SK-N-SH (cell line): Measurements from ENCODE around the gene FBXL12. TPM values are rescaled to one million over a fixed set of nuclear protein-coding genes. Genes with fewer than 3 reads are reported as not detected.
"Not testable (repeated sequence)": the region's sequence is repeated elsewhere in the genome, so short reads cannot be mapped to it uniquely, and the experiment has no call there.

ENCODE experiments used
- CTCF ChIA-PET: fragments of 300-600, 350-600 bp; formaldehyde crosslinking; extraction: SDS; loops from one replicate; lab custom pipeline; 2021; lab: Yijun Ruan, JAX
- POLR2A ChIA-PET: fragments of 350-600 bp; sonication (Branson Sonifier 250); formaldehyde crosslinking; extraction: SDS; loops from one replicate; lab custom pipeline; 2020; ENCODE audit warnings: antibody characterized with exemption, inconsistent platforms; lab: Yijun Ruan, JAX
- DNase-seq: peaks from one replicate; pipeline ENCODE4 v3.0.0; 2012
- H2AFZ ChIP-seq: fragments of 200-600 bp; sonication (generic); 2 replicates; pipeline ENCODE4 v1.8.1; 2016; ENCODE audit warnings: antibody characterized with exemption, mild to moderate bottlenecking, low read depth
- H3F3A ChIP-seq: fragments of 200-600 bp; sonication (generic); replicated peaks from 2 replicates; pipeline ENCODE3; 2016; ENCODE audit warnings: antibody characterized with exemption, mild to moderate bottlenecking; ENCODE audit not compliant: insufficient read depth
- H3K27ac ChIP-seq, 2 experiments: fragments of 200-500 bp in 1 of 2; fragments of 200-600 bp in 1 of 2; sonication (Bioruptor generic) in 1 of 2; sonication (generic), shearing (Covaris generic) in 1 of 2; 2 replicates each; pipeline versions ENCODE4 v1.5.1 to v1.6.1; 2014 to 2016; ENCODE audit warnings: low read depth in 2 of 2, inconsistent platforms in 1 of 2, low read length in 1 of 2, mild to moderate bottlenecking in 1 of 2, mixed read lengths in 1 of 2
- H3K27me3 ChIP-seq: fragments of 200-600 bp; sonication (generic), shearing (Covaris generic); 2 replicates; pipeline ENCODE4 v1.6.1; 2016; ENCODE audit warnings: mixed run types; ENCODE audit not compliant: insufficient read depth
- H3K36me3 ChIP-seq, 2 experiments: fragments of 200-500 bp in 1 of 2; fragments of 200-600 bp in 1 of 2; sonication (Bioruptor generic) in 1 of 2; sonication (generic) in 1 of 2; replicated peaks in 1 of 2; 2 replicates each; pipeline versions ENCODE3 to v1.5.1; 2014 to 2016; ENCODE audit warnings: low read length in 1 of 2, mild to moderate bottlenecking in 1 of 2; ENCODE audit not compliant: insufficient read depth in 2 of 2, control insufficient read depth in 1 of 2
- H3K4me1 ChIP-seq, 2 experiments: fragments of 200-500 bp in 1 of 2; fragments of 200-600 bp in 1 of 2; sonication (Bioruptor generic) in 1 of 2; sonication (generic), shearing (Covaris generic) in 1 of 2; 2 replicates each; pipeline versions ENCODE4 v1.5.1 to v1.6.1; 2014 to 2016; ENCODE audit warnings: low read depth in 1 of 2, low read length in 1 of 2, mixed run types in 1 of 2; ENCODE audit not compliant: insufficient read depth in 2 of 2, control insufficient read depth in 1 of 2
- H3K4me2 ChIP-seq: fragments of 200-600 bp; sonication (generic), shearing (Covaris generic); 2 replicates; pipeline ENCODE4 v1.6.1; 2017; ENCODE audit warnings: mixed run types
- H3K4me3 ChIP-seq, 2 experiments: fragments of 200-500 bp in 1 of 2; fragments of 200-600 bp in 1 of 2; sonication (Bioruptor generic) in 1 of 2; sonication (generic), shearing (Covaris generic) in 1 of 2; 2 replicates each; pipeline versions ENCODE4 v1.5.1 to v1.8.1; 2014 to 2016; ENCODE audit warnings: low read depth in 2 of 2, inconsistent platforms in 1 of 2, low read length in 1 of 2, mild to moderate bottlenecking in 1 of 2, mixed read lengths in 1 of 2, moderate library complexity in 1 of 2
- H3K79me2 ChIP-seq: fragments of 200-600 bp; sonication (generic); 2 replicates; pipeline ENCODE4 v1.8.1; 2017; ENCODE audit warnings: mild to moderate bottlenecking; ENCODE audit not compliant: insufficient read depth
- H3K9ac ChIP-seq: fragments of 200-600 bp; sonication (generic); 2 replicates; pipeline ENCODE4 v1.6.1; 2017; ENCODE audit warnings: mixed run types
- H3K9me2 ChIP-seq: fragments of 200-600 bp; sonication (generic); 2 replicates; pipeline ENCODE4 v1.6.1; 2017; ENCODE audit warnings: mixed run types
- H3K9me3 ChIP-seq: fragments of 200-600 bp; sonication (generic); 2 replicates; pipeline ENCODE4 v1.6.1; 2017; ENCODE audit warnings: mixed run types, mild to moderate bottlenecking, moderate library complexity
- H4K20me1 ChIP-seq: fragments of 200-600 bp; sonication (generic); 2 replicates; pipeline ENCODE4 v1.6.1; 2017; ENCODE audit warnings: mild to moderate bottlenecking, mixed run types; ENCODE audit not compliant: insufficient read depth
- EZH2phosphoT487 ChIP-seq: fragments of 200-600 bp; sonication (generic); IDR thresholded peaks from 2 replicates; pipeline ENCODE4 v1.6.1; 2017; ENCODE audit warnings: low read depth, mixed run types, mild to moderate bottlenecking, antibody characterized with exemption, moderate library complexity, borderline replicate concordance
- FOXJ3 ChIP-seq: sonication (generic); formaldehyde crosslinking; IDR thresholded peaks from 2 replicates; pipeline ENCODE4 v1.5.1; 2020; ENCODE audit warnings: mild to moderate bottlenecking, missing genetic modification reagents
- GATA2 ChIP-seq: sonication (generic); formaldehyde crosslinking; IDR thresholded peaks from 2 replicates; pipeline ENCODE4 v1.5.0; 2020; ENCODE audit warnings: mild to moderate bottlenecking, missing genetic modification reagents
- JUND ChIP-seq: IDR thresholded peaks from 2 replicates; pipeline ENCODE4 v1.4.0; 2012
- MXI1 ChIP-seq: IDR thresholded peaks from 2 replicates; pipeline ENCODE4 v1.6.1; 2012; ENCODE audit warnings: mild to moderate bottlenecking, low read depth, low read length, improper control_type of control experiment
- NRF1 ChIP-seq: IDR thresholded peaks from 2 replicates; pipeline ENCODE4 v1.6.1; 2012; ENCODE audit warnings: low read depth, mild to moderate bottlenecking, low read length
- RAD21 ChIP-seq: IDR thresholded peaks from 2 replicates; pipeline ENCODE4 v1.6.1; 2012; ENCODE audit warnings: mild to moderate bottlenecking, low read length
- RCOR1 ChIP-seq: fragments of 150-350 bp; IDR thresholded peaks from 2 replicates; pipeline ENCODE4 v1.6.1; 2017; ENCODE audit warnings: antibody characterized with exemption, low read length
- RXRA ChIP-seq: IDR thresholded peaks from 2 replicates; pipeline ENCODE4 v1.4.0; 2012; ENCODE audit warnings: low read depth, mild to moderate bottlenecking, borderline replicate concordance
- SMC3 ChIP-seq: IDR thresholded peaks from 2 replicates; pipeline ENCODE4 v1.6.1; 2012; ENCODE audit warnings: low read depth, low read length, improper control_type of control experiment
- TAF1 ChIP-seq: IDR thresholded peaks from 2 replicates; pipeline ENCODE4 v1.6.1; 2012; ENCODE audit warnings: low read depth, mild to moderate bottlenecking, low read length, moderate library complexity, borderline replicate concordance
- TEAD4 ChIP-seq: IDR thresholded peaks from 2 replicates; pipeline ENCODE4 v1.4.0; 2012; ENCODE audit warnings: mild to moderate bottlenecking, borderline replicate concordance; ENCODE audit not compliant: insufficient read depth
- USF2 ChIP-seq: fragments of 150-350 bp; IDR thresholded peaks from 2 replicates; pipeline ENCODE4 v1.6.1; 2017; ENCODE audit warnings: antibody characterized with exemption, low read length, low read depth, borderline replicate concordance
- YY1 ChIP-seq: IDR thresholded peaks from 2 replicates; pipeline ENCODE4 v1.4.0; 2012; ENCODE audit warnings: low read depth, mild to moderate bottlenecking
- ZBTB33 ChIP-seq: IDR thresholded peaks from 2 replicates; pipeline ENCODE4 v1.4.0; 2012; ENCODE audit warnings: low read depth, borderline replicate concordance
- WGBS: methylation state at CpG from one replicate; pipeline ENCODE4 v1.1.6; 2017; ENCODE audit warnings: low lambda C conversion rate; 5-methylcytosine and 5-hydroxymethylcytosine counted together
- polyA plus RNA-seq, 3 experiments: library from polyadenylated mRNA; depleted of rRNA; stranded (reverse); fragments of >200 nt; gene quantifications; 2 replicates each; pipeline ENCODE4 v1.2.3, GENCODE V29; 2012
- TF ChIP-seq, protein P1 (sequence below): fragments of 150-350 bp; IDR thresholded peaks from 2 replicates; pipeline ENCODE4 v1.6.1; 2016; ENCODE audit warnings: mild to moderate bottlenecking, low read depth, low read length
- TF ChIP-seq, protein P2 (sequence below): IDR thresholded peaks from 2 replicates; pipeline ENCODE4; 2012

Gene FBXL12
- polyA plus RNA-seq, 1 of the 3 experiments (the other 2 are of a cell fraction): 27.1 TPM

GRCh38 chr19:9847087-9847671 is 28.3 kb upstream of the FBXL12 start (continued):
- TF ChIP-seq SMC3: peak; percentile 47
- no peak for TF ChIP-seq GATA2 (CRISPR knock-in tag)
- TF ChIP-seq, protein P1, sequence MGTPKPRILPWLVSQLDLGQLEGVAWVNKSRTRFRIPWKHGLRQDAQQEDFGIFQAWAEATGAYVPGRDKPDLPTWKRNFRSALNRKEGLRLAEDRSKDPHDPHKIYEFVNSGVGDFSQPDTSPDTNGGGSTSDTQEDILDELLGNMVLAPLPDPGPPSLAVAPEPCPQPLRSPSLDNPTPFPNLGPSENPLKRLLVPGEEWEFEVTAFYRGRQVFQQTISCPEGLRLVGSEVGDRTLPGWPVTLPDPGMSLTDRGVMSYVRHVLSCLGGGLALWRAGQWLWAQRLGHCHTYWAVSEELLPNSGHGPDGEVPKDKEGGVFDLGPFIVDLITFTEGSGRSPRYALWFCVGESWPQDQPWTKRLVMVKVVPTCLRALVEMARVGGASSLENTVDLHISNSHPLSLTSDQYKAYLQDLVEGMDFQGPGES: no peak
- no peak for TF ChIP-seq USF2
- TF ChIP-seq YY1: no peak
- TF ChIP-seq FOXJ3 (CRISPR knock-in tag): no peak
- TF ChIP-seq JUND: no peak
- peak; percentile 33; the same call in 1 of the 2 replicates for TF ChIP-seq RAD21

DNA sequence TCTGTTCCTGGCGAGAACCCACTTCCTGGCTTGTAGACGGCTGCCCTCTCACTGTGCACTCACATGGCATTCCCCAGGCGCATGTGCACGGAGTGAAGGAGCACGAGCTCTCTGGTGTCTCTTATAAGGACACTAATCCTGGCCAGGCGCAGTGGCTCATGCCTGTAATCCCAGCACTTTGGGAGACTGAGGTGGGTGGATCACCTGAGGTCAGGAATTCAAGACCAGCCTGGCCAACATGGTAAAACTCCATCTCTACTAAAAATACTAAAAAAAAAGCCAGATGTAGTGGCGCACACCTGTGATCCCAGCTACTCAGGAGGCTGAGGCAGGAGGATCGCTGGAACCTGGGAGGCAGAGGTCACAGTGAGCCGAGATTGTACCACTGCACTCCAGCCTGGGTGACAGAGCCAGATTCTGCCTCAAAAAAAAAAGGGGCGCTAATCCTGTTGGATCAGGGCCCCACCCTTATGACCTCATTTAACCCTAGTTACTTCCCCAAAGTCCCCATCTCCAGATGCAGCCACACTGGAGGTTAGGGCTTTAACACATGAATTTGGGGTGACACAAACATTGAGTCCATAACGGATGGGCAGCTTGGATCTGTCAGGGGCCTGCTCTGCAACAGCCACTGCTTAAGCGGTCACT is 24.9 kb upstream of the FBXL12 start:
- H3K27ac ChIP-seq, H3K4me2 ChIP-seq, H3F3A ChIP-seq, DNase-seq, H3K9ac ChIP-seq, H2AFZ ChIP-seq, H3K9me2 ChIP-seq, H3K27me3 ChIP-seq, H3K4me3 ChIP-seq, H3K9me3 ChIP-seq, H3K4me1 ChIP-seq, POLR2A ChIA-PET: not testable (repeated sequence)
- Histone ChIP-seq H4K20me1 (peaks cover 19% of the 10 kb centered on the region), H3K79me2 (peaks cover 10% of the 10 kb centered on the region; the same call in 1 of the 2 replicates), H3K36me3 (peaks cover 25 to 53% of the 10 kb centered on the region in 2 experiments)
- 98% methylated on average over 12 of the region's 12 CpGs for WGBS
- CTCF ChIA-PET: interaction anchor here (1.3 kb wide), 1 partner anchor 14 kb away, joined by 4 read pairs; no protein-coding TSS in a partner anchor

DNA sequence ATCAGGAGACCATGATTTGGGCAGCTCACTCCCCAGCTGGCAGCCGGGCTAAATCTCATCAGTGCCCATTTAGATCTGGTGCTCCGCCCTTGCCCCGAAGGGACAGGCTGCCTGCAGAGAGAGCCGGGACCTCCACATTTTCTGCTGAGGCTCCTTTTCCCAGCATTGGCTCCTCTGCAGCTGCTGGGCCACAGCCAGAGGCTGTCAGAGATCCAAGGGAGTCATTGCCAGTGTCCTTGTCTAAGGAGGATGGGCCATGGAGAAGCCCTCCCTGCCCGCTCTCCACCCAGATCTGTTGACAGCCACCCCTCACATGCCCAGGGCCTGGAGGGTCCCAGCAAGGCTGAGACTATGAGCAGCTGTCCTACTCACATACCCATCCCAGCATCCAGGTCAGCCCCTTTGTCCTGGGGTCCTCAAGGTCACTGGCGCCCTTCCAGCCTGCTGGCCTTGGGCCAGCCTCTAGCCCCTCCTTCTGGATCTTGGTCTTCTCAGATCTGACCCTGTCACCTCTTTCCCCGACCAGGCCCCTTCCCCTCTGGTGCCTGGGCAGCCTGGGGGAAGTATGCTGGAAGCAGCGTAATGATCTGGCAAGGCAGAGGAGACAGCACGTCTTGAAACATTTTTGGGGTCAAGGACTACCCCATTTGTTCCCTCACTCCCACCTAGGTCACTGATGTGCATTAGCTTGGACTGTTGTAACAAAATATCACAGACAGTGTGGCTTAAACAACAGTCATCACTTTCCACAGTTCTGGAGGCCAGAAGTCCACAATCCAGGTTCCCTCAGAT is 24.2 kb upstream of the FBXL12 start:
- Histone ChIP-seq H3K9me2 (no peaks in the 10 kb centered on the region), H3K79me2 (peaks cover 14% of the 10 kb centered on the region; the same call in 1 of the 2 replicates), H3K9me3 (no peaks in the 10 kb centered on the region), H3K27me3 (no peaks in the 10 kb centered on the region), H3F3A (no peaks in the 10 kb centered on the region), H3K9ac (no peak overlapping the region), H3K4me2 (no peak overlapping the region), H3K36me3 (peaks cover 25 to 54% of the 10 kb centered on the region in 2 experiments), H4K20me1 (peaks cover 19% of the 10 kb centered on the region), H3K27ac (no peak overlapping the region), H2AFZ (no peak overlapping the region), H3K4me1 (peaks cover 0 to 4% of the 10 kb centered on the region in 2 experiments; a peak in 2 of 4 replicates), H3K4me3 (no peak overlapping the region)
- ChIA-PET CTCF (interaction anchor here (1.3 kb wide), 1 partner anchor 15 kb away, joined by 4 read pairs; no protein-coding TSS in a partner anchor), POLR2A (no interaction called here)
- DNase-seq: no peak
- 96% methylated on average over 5 of the region's 9 CpGs for WGBS
- TF ChIP-seq TEAD4 (no peak), RXRA (no peak), RCOR1 (no peak), NRF1 (no peak), GATA2 (CRISPR knock-in tag) (no peak), JUND (no peak), MXI1 (no peak), ZBTB33 (no peak), TAF1 (no peak), EZH2phosphoT487 (no peak)
- TF ChIP-seq, protein P2, sequence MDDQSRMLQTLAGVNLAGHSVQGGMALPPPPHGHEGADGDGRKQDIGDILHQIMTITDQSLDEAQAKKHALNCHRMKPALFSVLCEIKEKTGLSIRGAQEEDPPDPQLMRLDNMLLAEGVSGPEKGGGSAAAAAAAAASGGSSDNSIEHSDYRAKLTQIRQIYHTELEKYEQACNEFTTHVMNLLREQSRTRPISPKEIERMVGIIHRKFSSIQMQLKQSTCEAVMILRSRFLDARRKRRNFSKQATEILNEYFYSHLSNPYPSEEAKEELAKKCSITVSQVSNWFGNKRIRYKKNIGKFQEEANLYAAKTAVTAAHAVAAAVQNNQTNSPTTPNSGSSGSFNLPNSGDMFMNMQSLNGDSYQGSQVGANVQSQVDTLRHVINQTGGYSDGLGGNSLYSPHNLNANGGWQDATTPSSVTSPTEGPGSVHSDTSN: no peak
